Adipocyte (in vitro differentiated cells): ENCODE data around the gene WRNIP1.
A peak's percentile ranks its signal among the peaks of the same experiment; 100 is the strongest.

Experiments used
- DNase-seq: peaks from one replicate; pipeline ENCODE4 v3.0.0-alpha.2; 2015; ENCODE audit warnings: low read depth
- H3K27me3 ChIP-seq: replicated peaks from 2 replicates; pipeline ENCODE4 v1.7.0; 2013; ENCODE audit warnings: mild to moderate bottlenecking, low read length, moderate library complexity; ENCODE audit not compliant: control insufficient read depth, insufficient read depth
- H3K36me3 ChIP-seq: 2 replicates; pipeline ENCODE4 v1.7.0; 2013; ENCODE audit warnings: low read length, mild to moderate bottlenecking, moderate library complexity; ENCODE audit not compliant: control insufficient read depth, insufficient read depth, severe bottlenecking
- H3K4me1 ChIP-seq: 2 replicates; pipeline ENCODE4 v1.7.0; 2013; ENCODE audit warnings: mild to moderate bottlenecking, low read length, moderate library complexity; ENCODE audit not compliant: control insufficient read depth, insufficient read depth
- H3K4me3 ChIP-seq: 2 replicates; pipeline ENCODE4 v1.7.0; 2013; ENCODE audit warnings: mild to moderate bottlenecking, low read length, moderate library complexity
- H3K9ac ChIP-seq: 2 replicates; pipeline ENCODE4 v1.7.0; 2013; ENCODE audit warnings: mild to moderate bottlenecking, low read length, moderate library complexity
- H3K9me3 ChIP-seq: 2 replicates; pipeline ENCODE4 v1.7.0; 2013; ENCODE audit warnings: mild to moderate bottlenecking, low read length, moderate library complexity; ENCODE audit not compliant: control insufficient read depth

The WRNIP1 gene

GRCh38 chr6:2817903-2818443, 52.8 kb downstream of the WRNIP1 start:
- H3K9ac ChIP-seq = no peak overlapping the region
- DNase-seq = peak; percentile 56
- peaks cover 18% of the 10 kb centered on the region for H3K4me1 ChIP-seq
- H3K36me3 ChIP-seq = no peaks in the 10 kb centered on the region
- no peaks in the 10 kb centered on the region for H3K27me3 ChIP-seq
- peaks cover 9% of the 10 kb centered on the region for H3K9me3 ChIP-seq
- H3K4me3 ChIP-seq = peak overlapping the region; percentile 8

DNA sequence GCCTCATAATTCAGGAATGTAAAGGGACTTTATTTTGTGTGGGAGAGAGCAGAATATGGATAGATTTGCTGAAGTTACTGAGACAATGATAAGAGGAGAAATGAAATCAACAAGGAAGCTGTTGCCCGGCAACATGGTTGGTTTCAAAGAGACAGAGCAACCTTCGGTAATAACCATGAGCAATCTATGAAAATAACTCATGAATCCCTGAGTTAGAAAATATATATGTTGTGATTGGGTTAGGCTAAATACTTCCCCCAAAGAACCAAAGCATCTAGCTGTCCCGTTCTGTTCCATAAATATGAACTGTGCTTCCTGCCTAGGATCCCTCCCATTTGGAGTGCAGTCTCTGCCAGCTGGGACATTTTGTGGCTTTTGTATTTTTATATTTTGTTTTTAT, 53.4 kb downstream of the WRNIP1 start:
- DNase-seq = peak; percentile 53
- no peak overlapping the region for H3K9ac ChIP-seq
- H3K9me3 ChIP-seq = peaks cover 9% of the 10 kb centered on the region
- H3K4me3 ChIP-seq = peak overlapping the region; percentile 8
- no peaks in the 10 kb centered on the region for H3K27me3 ChIP-seq
- peaks cover 18% of the 10 kb centered on the region for H3K4me1 ChIP-seq
- H3K36me3 ChIP-seq = no peaks in the 10 kb centered on the region

DNA sequence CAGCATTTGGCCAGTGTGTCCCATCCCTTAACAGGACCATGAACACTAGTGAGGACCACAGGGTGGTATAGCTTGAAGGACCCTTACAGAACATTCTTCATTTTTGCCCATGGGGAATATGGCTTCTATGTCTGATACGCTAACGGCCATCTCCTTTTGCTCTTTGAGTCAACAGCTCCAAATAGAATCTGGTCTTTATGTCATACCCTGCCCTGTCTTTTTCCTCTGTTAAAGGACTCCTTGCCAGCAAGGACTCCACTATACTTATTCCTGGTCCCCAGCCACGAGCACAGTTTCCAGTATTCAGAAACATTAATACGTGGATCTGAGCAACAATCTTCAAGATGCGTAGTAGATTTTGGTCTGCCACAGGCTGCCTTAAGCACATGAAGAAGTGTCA, 53.9 kb downstream of the WRNIP1 start:
- no peak for DNase-seq
- no peaks in the 10 kb centered on the region for H3K27me3 ChIP-seq
- no peak overlapping the region for H3K9ac ChIP-seq
- H3K9me3 ChIP-seq = peaks cover 9% of the 10 kb centered on the region
- H3K36me3 ChIP-seq = no peaks in the 10 kb centered on the region
- H3K4me3 ChIP-seq = no peak overlapping the region
- peaks cover 18% of the 10 kb centered on the region for H3K4me1 ChIP-seq

DNA sequence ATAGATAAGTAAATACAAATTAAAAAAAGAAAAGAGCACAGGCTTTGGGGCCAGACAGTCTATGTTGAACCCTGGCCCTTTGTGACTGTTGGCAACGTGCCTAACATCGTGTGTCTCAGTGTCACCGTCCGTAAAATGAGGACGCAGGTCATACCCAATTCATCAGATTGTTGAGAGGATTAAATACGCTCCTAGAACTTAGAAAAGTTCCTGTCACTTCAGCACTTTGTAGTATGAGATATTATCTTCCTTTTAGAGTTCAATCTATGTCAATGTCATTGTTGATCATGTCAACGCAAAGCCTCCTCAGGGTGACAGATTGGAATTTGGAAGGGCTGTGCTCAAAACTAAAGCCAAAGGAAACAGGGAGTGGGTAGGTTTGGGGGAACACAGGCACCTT, 54.8 kb downstream of the WRNIP1 start:
- DNase-seq = no peak
- H3K9ac ChIP-seq = no peak overlapping the region
- no peaks in the 10 kb centered on the region for H3K36me3 ChIP-seq
- peaks cover 18% of the 10 kb centered on the region for H3K4me1 ChIP-seq
- peaks cover 9% of the 10 kb centered on the region for H3K9me3 ChIP-seq
- no peak overlapping the region for H3K4me3 ChIP-seq
- no peaks in the 10 kb centered on the region for H3K27me3 ChIP-seq

- no peak overlapping the region for H3K4me3 ChIP-seq
- H3K36me3 ChIP-seq = no peaks in the 10 kb centered on the region
- H3K9me3 ChIP-seq = peaks cover 9% of the 10 kb centered on the region
- peaks cover 18% of the 10 kb centered on the region for H3K4me1 ChIP-seq
- H3K27me3 ChIP-seq = no peaks in the 10 kb centered on the region
- no peak overlapping the region for H3K9ac ChIP-seq
- DNase-seq = no peak
Measured at GRCh38 chr6:2820415-2820814, 55.2 kb downstream of the WRNIP1 start.

- Histone ChIP-seq H3K36me3 (no peaks in the 10 kb centered on the region), H3K4me3 (no peak overlapping the region)
Measured at GRCh38 chr6:2821554-2821953, 56.4 kb downstream of the WRNIP1 start.

DNA sequence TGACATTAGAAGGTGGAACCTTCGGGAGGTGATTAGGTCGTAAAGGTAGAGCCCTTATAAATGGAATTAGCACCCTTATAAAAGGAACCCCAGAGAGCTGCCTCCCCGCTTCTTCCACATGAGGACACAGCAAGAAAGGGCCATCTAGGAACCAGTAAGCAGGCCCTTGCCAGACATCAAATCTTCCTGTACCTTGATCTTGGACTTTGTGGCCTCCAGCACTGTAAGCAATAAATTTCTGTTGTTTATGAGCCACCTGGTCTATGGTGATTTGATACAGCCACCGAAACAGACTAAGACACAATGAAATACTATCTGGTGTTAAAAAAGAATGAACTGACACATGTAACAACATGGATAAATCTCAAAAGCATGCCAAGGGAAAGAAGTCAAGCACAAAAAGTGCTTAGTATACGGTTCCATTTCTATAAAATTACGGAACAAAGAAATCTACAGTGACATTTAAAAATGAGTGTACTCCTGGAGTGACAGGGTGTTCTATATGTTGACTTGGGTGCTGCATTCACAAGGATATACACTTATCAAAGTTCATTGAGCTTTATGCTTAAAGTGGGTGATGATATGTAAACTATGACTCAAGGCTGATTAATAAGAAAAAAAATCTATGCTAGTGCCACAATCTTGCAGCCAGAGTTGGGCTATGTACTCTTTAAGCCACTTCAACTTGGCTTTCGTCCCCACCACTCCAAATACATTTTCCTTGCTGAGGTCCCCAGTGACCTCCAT, 58.1 kb downstream of the WRNIP1 start:
- Histone ChIP-seq H3K9ac (no peak overlapping the region), H3K4me1 (peaks cover 10% of the 10 kb centered on the region), H3K36me3 (no peaks in the 10 kb centered on the region), H3K4me3 (no peak overlapping the region), H3K9me3 (no peaks in the 10 kb centered on the region), H3K27me3 (no peaks in the 10 kb centered on the region)
- no peak for DNase-seq

More at GRCh38 chr6:2821554-2821953, 56.4 kb downstream of the WRNIP1 start:
- H3K9ac ChIP-seq = no peak overlapping the region
- peaks cover under 1% of the 10 kb centered on the region for H3K9me3 ChIP-seq
- peaks cover 18% of the 10 kb centered on the region for H3K4me1 ChIP-seq
- no peak for DNase-seq
- H3K27me3 ChIP-seq = no peaks in the 10 kb centered on the region

GRCh38 chr6:2826131-2826530, 60.9 kb downstream of the WRNIP1 start:
- no peak for DNase-seq
- Histone ChIP-seq H3K4me3 (no peak overlapping the region), H3K27me3 (no peaks in the 10 kb centered on the region), H3K9ac (no peak overlapping the region), H3K36me3 (no peaks in the 10 kb centered on the region), H3K4me1 (no peaks in the 10 kb centered on the region), H3K9me3 (no peaks in the 10 kb centered on the region)

- Histone ChIP-seq H3K36me3 (no peaks in the 10 kb centered on the region), H3K4me3 (no peak overlapping the region), H3K4me1 (no peaks in the 10 kb centered on the region), H3K9ac (no peak overlapping the region), H3K27me3 (no peaks in the 10 kb centered on the region), H3K9me3 (no peaks in the 10 kb centered on the region)
- DNase-seq = no peak
Measured at GRCh38 chr6:2827142-2827541, 61.9 kb downstream of the WRNIP1 start.

GRCh38 chr6:2828629-2829028, 63.4 kb downstream of the WRNIP1 start:
- H3K9ac ChIP-seq = no peak overlapping the region
- no peaks in the 10 kb centered on the region for H3K4me1 ChIP-seq
- no peaks in the 10 kb centered on the region for H3K27me3 ChIP-seq
- H3K4me3 ChIP-seq = no peak overlapping the region
- no peak for DNase-seq
- H3K36me3 ChIP-seq = peaks cover 5% of the 10 kb centered on the region
- H3K9me3 ChIP-seq = no peaks in the 10 kb centered on the region

DNA sequence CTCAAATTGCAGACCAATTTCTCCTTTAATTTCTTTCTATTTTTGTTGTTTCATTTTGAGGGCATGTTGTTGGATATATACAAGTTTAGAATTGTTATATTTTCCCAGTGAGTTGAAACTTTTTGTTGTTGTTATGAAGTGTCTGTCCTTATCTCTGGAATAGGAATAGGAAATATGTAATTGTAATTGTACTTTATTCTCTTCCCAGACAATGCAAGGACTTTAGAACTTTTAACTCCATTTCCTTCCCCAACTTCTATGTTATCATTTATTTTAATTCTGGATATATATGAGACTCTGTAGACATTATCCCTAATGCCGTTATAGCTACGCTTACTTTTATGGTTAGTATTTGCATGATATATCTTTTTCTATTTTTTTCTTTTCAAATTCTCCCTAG, 64.1 kb downstream of the WRNIP1 start:
- Histone ChIP-seq H3K9me3 (no peaks in the 10 kb centered on the region), H3K36me3 (peaks cover 11% of the 10 kb centered on the region), H3K4me3 (no peak overlapping the region), H3K27me3 (no peaks in the 10 kb centered on the region), H3K9ac (no peak overlapping the region), H3K4me1 (no peaks in the 10 kb centered on the region)
- no peak for DNase-seq

GRCh38 chr6:2830183-2830582, 65.0 kb downstream of the WRNIP1 start:
- no peaks in the 10 kb centered on the region for H3K4me1 ChIP-seq
- no peaks in the 10 kb centered on the region for H3K9me3 ChIP-seq
- H3K27me3 ChIP-seq = no peaks in the 10 kb centered on the region
- H3K4me3 ChIP-seq = no peak overlapping the region
- DNase-seq = no peak
- H3K36me3 ChIP-seq = peaks cover 20% of the 10 kb centered on the region
- no peak overlapping the region for H3K9ac ChIP-seq
